Glutamatergic neuron (in vitro differentiated cells): ENCODE measurements around the gene RBM26. TPM values are rescaled to one million over a fixed set of nuclear protein-coding genes. Genes with fewer than 3 reads are reported as not detected.

ENCODE experiments used
- DNase-seq: peaks from one replicate; pipeline ENCODE4 v3.0.0; 2022
- H3K27ac Mint-ChIP-seq: one replicate; pipeline ENCODE4 v1.8.0; 2020; ENCODE audit warnings: mild to moderate bottlenecking, mixed read lengths, inconsistent platforms; ENCODE audit not compliant: unreplicated experiment
- H3K27me3 Mint-ChIP-seq: one replicate; pipeline ENCODE4 v1.8.0; 2020; ENCODE audit warnings: mild to moderate bottlenecking, moderate library complexity, mixed read lengths, inconsistent platforms; ENCODE audit not compliant: unreplicated experiment
- H3K36me3 Mint-ChIP-seq: one replicate; pipeline ENCODE4 v1.8.0; 2020; ENCODE audit warnings: mild to moderate bottlenecking, mixed read lengths, inconsistent platforms; ENCODE audit not compliant: unreplicated experiment
- H3K4me1 Mint-ChIP-seq: one replicate; pipeline ENCODE4 v1.8.0; 2020; ENCODE audit warnings: mild to moderate bottlenecking, low read depth, mixed read lengths, inconsistent platforms; ENCODE audit not compliant: unreplicated experiment
- H3K4me3 Mint-ChIP-seq: one replicate; pipeline ENCODE4 v1.8.0; 2020; ENCODE audit warnings: mild to moderate bottlenecking, mixed read lengths, inconsistent platforms; ENCODE audit not compliant: unreplicated experiment
- H3K9me3 Mint-ChIP-seq: one replicate; pipeline ENCODE4 v1.8.0; 2020; ENCODE audit warnings: mild to moderate bottlenecking, moderate library complexity, mixed read lengths, inconsistent platforms; ENCODE audit not compliant: unreplicated experiment
- CTCF ChIP-seq: fragments of 200-600 bp; sonication (generic); IDR thresholded peaks from one replicate; pipeline ENCODE4 v1.5.0; 2021; ENCODE audit not compliant: partially characterized antibody, unreplicated experiment
- long read RNA-seq: library from polyadenylated mRNA; unstranded; transcript quantifications from one replicate; pipeline ENCODE4 v2.0.0, GENCODE V29; 2020; ENCODE audit not compliant: unreplicated experiment
- total RNA-seq: library from RNA; stranded (reverse); fragmentation: NEBNext Ultra II Directional; extraction: Animal tissue kit (Norgen Biotek cat#: 25700); gene quantifications from one replicate; pipeline ENCODE4 v1.2.1, GENCODE V29; 2021; ENCODE audit not compliant: unreplicated experiment

RBM26 gene
- total RNA-seq = 51.4 TPM
- long read RNA-seq, partial matches to known transcripts = 2 of 4 reads
- long read RNA-seq, other reads (novel, unspliced or antisense) = 2 of 4 reads

GRCh38 chr13:79405831-79406596 is at the start of gene RBM26:
TSS of gene RBM26 (minus strand) at chr13:79406255. CDS start at chr13:79405774, 481 bp downstream.
- peak; percentile 3 for TF ChIP-seq CTCF

GRCh38 chr13:79455331-79455730 is 49.3 kb upstream of the RBM26 start:
- no peaks in the 10 kb centered on the region for H3K36me3 Mint-ChIP-seq
- DNase-seq = no peak
- no peaks in the 10 kb centered on the region for H3K9me3 Mint-ChIP-seq
- no peak overlapping the region for H3K4me3 Mint-ChIP-seq
- H3K27me3 Mint-ChIP-seq = no peaks in the 10 kb centered on the region
- no peaks in the 10 kb centered on the region for H3K4me1 Mint-ChIP-seq
- no peak overlapping the region for H3K27ac Mint-ChIP-seq
- no peak for TF ChIP-seq CTCF

More at GRCh38 chr13:79405831-79406596, at the start of gene RBM26:
- peaks cover 2% of the 10 kb centered on the region for H3K27me3 Mint-ChIP-seq
- H3K36me3 Mint-ChIP-seq = no peaks in the 10 kb centered on the region
- H3K9me3 Mint-ChIP-seq = no peaks in the 10 kb centered on the region
- H3K27ac Mint-ChIP-seq = peak within 1 kb of the TSS; percentile 91
- peaks cover 13% of the 10 kb centered on the region for H3K4me1 Mint-ChIP-seq
- H3K4me3 Mint-ChIP-seq = peak within 1 kb of the TSS; percentile 89
- peak; percentile 96 for DNase-seq

GRCh38 chr13:79452239-79452913 is 46.3 kb upstream of the RBM26 start:
- H3K4me1 Mint-ChIP-seq = no peaks in the 10 kb centered on the region
- H3K27ac Mint-ChIP-seq = no peak overlapping the region
- no peaks in the 10 kb centered on the region for H3K9me3 Mint-ChIP-seq
- no peak for DNase-seq
- no peaks in the 10 kb centered on the region for H3K27me3 Mint-ChIP-seq
- H3K4me3 Mint-ChIP-seq = no peak overlapping the region
- H3K36me3 Mint-ChIP-seq = no peaks in the 10 kb centered on the region
- TF ChIP-seq CTCF = no peak

- no peak for TF ChIP-seq CTCF
- no peak for DNase-seq
- Mint-ChIP-seq H3K9me3 (no peaks in the 10 kb centered on the region), H3K27me3 (no peaks in the 10 kb centered on the region), H3K27ac (no peak overlapping the region), H3K4me3 (no peak overlapping the region), H3K4me1 (no peaks in the 10 kb centered on the region), H3K36me3 (no peaks in the 10 kb centered on the region)
These were observed 45.5 kb upstream of the RBM26 start for GRCh38 chr13:79451500-79451962.
